GM12872 (cell line): ENCODE results near the gene EXOC3.

Experiments
- CTCF ChIP-seq: IDR thresholded peaks from 3 replicates; pipeline ENCODE4 v1.5.1; 2011; ENCODE audit warnings: low read depth, mild to moderate bottlenecking, low read length, moderate library complexity; ENCODE audit not compliant: insufficient read depth

The EXOC3 gene

GRCh38 chr5:482021-482420 lies 39.0 kb downstream of the EXOC3 start:
- no peak for TF ChIP-seq CTCF

GRCh38 chr5:482506-482905 lies 39.5 kb downstream of the EXOC3 start:
- no peak for TF ChIP-seq CTCF

DNA sequence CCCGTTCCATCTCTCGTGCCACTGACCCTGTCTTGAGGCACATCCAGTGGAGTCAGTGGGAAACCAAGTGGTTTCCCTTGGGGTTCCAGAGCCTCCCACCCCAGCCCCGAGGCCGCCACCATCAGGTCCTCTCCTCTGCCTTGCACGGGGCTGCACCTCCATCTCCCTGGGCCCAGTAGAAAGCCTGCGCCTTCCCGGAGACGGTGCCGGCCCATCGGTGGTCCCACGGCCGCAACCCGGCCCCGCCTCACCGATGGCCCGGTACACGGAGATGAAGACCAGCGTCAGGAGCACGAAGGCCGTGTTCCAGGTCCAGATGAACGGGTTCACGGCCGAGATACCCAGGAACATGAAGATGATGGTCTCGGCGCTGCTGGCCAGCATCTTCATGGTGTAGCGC lies 40.0 kb downstream of the EXOC3 start:
- TF ChIP-seq CTCF: no peak

DNA sequence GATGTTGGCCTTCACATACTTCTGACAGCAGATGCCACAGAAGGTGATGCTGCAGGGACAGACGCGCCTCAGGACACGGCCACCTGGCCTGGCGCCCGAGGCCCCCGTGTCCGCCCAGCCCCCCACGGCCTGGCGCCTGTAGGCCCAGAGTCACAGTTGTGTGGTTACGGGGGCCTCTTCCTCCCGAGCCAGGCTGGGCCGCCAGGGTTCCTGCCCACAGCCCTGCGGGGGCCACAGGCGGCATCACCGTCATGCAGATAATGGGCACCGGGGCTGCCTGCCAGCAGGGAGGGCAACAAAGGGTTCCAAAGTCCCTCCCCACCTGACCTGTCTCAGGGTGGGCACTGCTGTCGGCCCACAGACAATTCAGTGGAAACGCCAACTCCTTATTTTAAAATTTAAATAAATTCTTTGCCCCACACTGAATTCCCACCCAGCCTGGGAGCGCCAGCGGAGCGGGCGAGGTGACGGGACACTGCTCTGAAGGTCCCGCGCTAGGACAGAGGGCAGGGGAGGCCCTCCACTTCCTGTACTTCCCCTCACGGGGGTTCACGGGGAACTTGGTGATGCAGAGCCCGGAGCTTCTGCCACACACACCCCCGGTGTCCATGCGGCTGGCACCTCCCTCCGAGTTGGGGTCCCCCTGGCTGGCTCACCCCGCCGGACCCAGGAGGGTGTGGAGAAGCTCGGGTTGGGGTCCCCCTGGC lies 40.6 kb downstream of the EXOC3 start:
- no peak for TF ChIP-seq CTCF

DNA sequence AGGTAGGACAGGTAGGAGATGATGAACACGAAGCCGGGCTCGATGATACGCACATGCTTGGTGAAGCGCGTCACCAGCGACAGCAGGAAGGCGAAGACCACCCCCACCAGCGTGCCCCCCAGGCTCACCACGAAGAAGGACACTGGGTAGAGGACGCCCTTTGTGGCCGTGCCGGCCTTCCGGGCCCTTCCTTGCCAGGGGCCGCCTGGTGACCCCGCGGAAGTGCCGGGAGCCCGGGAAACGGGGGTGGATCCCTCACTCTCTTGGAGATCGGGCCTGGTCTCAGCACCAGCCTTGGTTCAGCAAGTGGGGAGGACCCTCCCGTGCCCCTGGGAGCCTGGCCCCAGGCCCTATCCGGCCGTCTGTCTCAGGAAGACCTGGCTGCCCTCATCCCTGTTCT lies 41.6 kb downstream of the EXOC3 start:
- TF ChIP-seq CTCF: no peak

DNA sequence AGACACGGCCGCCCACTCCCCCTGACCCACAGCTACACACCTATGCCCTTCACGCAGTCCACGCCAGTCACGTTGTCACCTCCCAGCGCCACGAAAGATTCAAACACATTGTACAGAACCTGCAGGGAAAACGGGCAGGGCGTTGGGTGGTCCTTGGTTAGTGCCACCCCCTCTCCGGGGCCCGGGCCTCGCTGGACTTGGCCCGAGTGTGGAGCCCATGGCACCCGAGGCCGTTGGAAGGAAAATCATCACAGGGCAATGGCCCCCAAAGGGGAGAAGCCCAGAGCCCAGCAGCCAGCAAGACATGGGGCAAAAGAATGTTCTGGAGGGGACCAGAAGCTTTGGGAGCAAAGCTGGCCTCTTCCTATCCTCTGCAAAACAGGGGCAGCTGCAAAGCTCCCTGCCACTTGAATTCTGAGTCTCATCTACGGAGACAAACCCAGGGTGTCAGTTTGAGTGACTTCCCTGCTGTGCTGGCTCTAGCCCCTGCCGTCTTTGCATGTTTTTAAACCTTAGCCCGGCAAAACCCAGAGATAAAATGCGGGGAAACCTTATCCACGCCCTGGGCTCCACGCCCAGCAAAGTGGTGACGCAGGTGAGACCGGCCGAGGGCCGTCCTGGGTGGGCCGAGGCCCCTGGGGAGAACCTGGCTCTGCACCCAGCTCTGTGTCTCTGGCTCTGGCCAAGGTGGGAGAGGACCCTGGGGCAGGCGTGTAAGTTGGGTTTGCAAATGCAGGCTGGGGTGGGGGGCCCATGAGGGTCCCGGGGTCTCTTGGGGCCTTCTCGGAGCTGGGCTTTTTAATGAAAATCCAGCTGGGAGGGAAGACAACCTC lies 42.4 kb downstream of the EXOC3 start:
- TF ChIP-seq CTCF: no peak

DNA sequence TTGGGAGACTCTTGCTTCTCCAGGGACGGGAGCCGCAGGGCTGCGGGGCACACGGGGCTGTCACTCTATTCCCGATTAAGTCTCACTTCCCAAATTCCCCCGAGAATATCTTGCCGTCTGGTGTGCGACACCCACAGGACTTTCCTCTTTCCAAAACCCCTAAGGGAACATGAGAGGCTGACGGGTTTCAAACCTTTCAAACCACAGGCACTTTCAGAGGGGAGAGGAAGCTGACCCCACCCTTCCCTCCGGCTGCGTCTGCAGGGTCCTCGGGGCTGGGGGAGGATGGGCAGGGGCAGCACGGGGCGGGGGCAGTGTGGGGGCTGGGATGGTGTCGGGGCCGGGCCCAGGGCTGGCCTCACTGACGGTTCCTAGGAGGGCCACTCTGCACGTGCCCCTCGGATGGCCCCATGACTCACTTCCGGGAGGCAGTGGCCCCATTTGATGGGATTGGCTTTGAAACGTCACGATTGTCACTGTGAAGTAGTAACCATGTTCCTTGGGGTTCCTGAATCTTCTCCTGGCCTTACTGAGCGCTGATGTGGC lies 43.0 kb downstream of the EXOC3 start:
- no peak for TF ChIP-seq CTCF
